Measurements from ENCODE around the gene CMIP. TPM values are rescaled to one million over a fixed set of nuclear protein-coding genes. Genes with fewer than 3 reads are reported as not detected.

CMIP gene
- total RNA-seq, 1 donor from 2014 or later = 6.6 TPM

- no peak for DNase-seq (ENCODE audit: low spot score)
- no peaks in the 10 kb centered on the region for H3K9me3 ChIP-seq (ENCODE audit: low read depth)
- no peak overlapping the region for H2AFZ ChIP-seq (replicated peaks)
These were observed 269.2 kb downstream of the CMIP start for GRCh38 chr16:81713796-81714195.

GRCh38 chr16:81714583-81714982, 270.0 kb downstream of the CMIP start:
- no peaks in the 10 kb centered on the region for H4K20me1 ChIP-seq (ENCODE audit: low read depth)
- H3K36me3 ChIP-seq = no peaks in the 10 kb centered on the region
- no peak overlapping the region for H3K4me3 ChIP-seq
- H3K36me3 Mint-ChIP-seq = peaks cover 2% of the 10 kb centered on the region
- no peak overlapping the region for H3K4me3 Mint-ChIP-seq
- DNase-seq (ENCODE audit: low spot score) = no peak
- peaks cover 8% of the 10 kb centered on the region for H3K27me3 Mint-ChIP-seq (ENCODE audit: insufficient read depth, low read depth)
- H3K79me2 ChIP-seq (ENCODE audit: low read depth) = no peaks in the 10 kb centered on the region
- no peaks in the 10 kb centered on the region for H3K9me3 Mint-ChIP-seq
- no peaks in the 10 kb centered on the region for H3K27me3 ChIP-seq
- TF ChIP-seq CTCF (IDR thresholded peaks at IDR 0.05) (no peak), EZH2phosphoT487 (IDR thresholded peaks at IDR 0.05) (no peak), EZH2 (IDR thresholded peaks at IDR 0.05) (no peak)
- no peak overlapping the region for H3K4me2 ChIP-seq
- no peaks in the 10 kb centered on the region for H3K9me3 ChIP-seq (ENCODE audit: low read depth)
- H3K27ac Mint-ChIP-seq = peak overlapping the region; percentile 85
- no peak overlapping the region for H3K9ac ChIP-seq
- no peak overlapping the region for H2AFZ ChIP-seq (replicated peaks)
- no peak overlapping the region for H3K27ac ChIP-seq
- peaks cover 22% of the 10 kb centered on the region for H3F3A ChIP-seq (ENCODE audit: low read depth)
- H3K4me1 Mint-ChIP-seq = peaks cover 66% of the 10 kb centered on the region
- H3K4me1 ChIP-seq = peaks cover 21% of the 10 kb centered on the region

More at GRCh38 chr16:81713796-81714195, 269.2 kb downstream of the CMIP start:
- no peak overlapping the region for H3K4me2 ChIP-seq
- TF ChIP-seq EZH2 (IDR thresholded peaks at IDR 0.05) = no peak
- no peak for TF ChIP-seq CTCF (IDR thresholded peaks at IDR 0.05)
- no peak for TF ChIP-seq EZH2phosphoT487 (IDR thresholded peaks at IDR 0.05)
- H3K4me3 Mint-ChIP-seq = peak overlapping the region; percentile 27
- H3K4me1 Mint-ChIP-seq = peaks cover 69% of the 10 kb centered on the region
- no peaks in the 10 kb centered on the region for H3K36me3 ChIP-seq
- H3K79me2 ChIP-seq (ENCODE audit: low read depth) = no peaks in the 10 kb centered on the region
- no peak overlapping the region for H3K4me3 ChIP-seq
- peaks cover 30% of the 10 kb centered on the region for H3F3A ChIP-seq (ENCODE audit: low read depth)
- H3K27ac ChIP-seq = no peak overlapping the region
- H3K36me3 Mint-ChIP-seq = peaks cover 2% of the 10 kb centered on the region
- no peaks in the 10 kb centered on the region for H4K20me1 ChIP-seq (ENCODE audit: low read depth)
- peak overlapping the region; percentile 42 for H3K27ac Mint-ChIP-seq
- H3K27me3 ChIP-seq = no peaks in the 10 kb centered on the region
- no peak overlapping the region for H3K9ac ChIP-seq
- H3K9me3 Mint-ChIP-seq = no peaks in the 10 kb centered on the region
- peaks cover 6% of the 10 kb centered on the region for H3K27me3 Mint-ChIP-seq (ENCODE audit: insufficient read depth, low read depth)
- peaks cover 25% of the 10 kb centered on the region for H3K4me1 ChIP-seq

GRCh38 chr16:81715358-81716196, 271.0 kb downstream of the CMIP start:
- Mint-ChIP-seq H3K36me3 (no peaks in the 10 kb centered on the region), H3K4me3 (no peak overlapping the region), H3K27ac (no peak overlapping the region), H3K27me3 (ENCODE audit: insufficient read depth, low read depth) (peaks cover 7% of the 10 kb centered on the region), H3K9me3 (no peaks in the 10 kb centered on the region), H3K4me1 (peaks cover 59% of the 10 kb centered on the region)
- H3K9me3 ChIP-seq (ENCODE audit: low read depth) = no peaks in the 10 kb centered on the region
- no peak overlapping the region for H3K27ac ChIP-seq
- H3K4me3 ChIP-seq = no peak overlapping the region
- peaks cover 11% of the 10 kb centered on the region for H3K4me1 ChIP-seq
- no peaks in the 10 kb centered on the region for H4K20me1 ChIP-seq (ENCODE audit: low read depth)
- H3K4me2 ChIP-seq = no peak overlapping the region
- TF ChIP-seq EZH2 (IDR thresholded peaks at IDR 0.05) = no peak
- no peak for TF ChIP-seq EZH2phosphoT487 (IDR thresholded peaks at IDR 0.05)
- TF ChIP-seq CTCF (IDR thresholded peaks at IDR 0.05) = no peak
- no peaks in the 10 kb centered on the region for H3K79me2 ChIP-seq (ENCODE audit: low read depth)
- peaks cover 15% of the 10 kb centered on the region for H3F3A ChIP-seq (ENCODE audit: low read depth)
- H2AFZ ChIP-seq (replicated peaks) = no peak overlapping the region
- no peaks in the 10 kb centered on the region for H3K36me3 ChIP-seq
- H3K9ac ChIP-seq = no peak overlapping the region
- DNase-seq (ENCODE audit: low spot score) = no peak
- H3K27me3 ChIP-seq = no peaks in the 10 kb centered on the region

Data from neural progenitor cell (in vitro differentiated cells).